ENCODE results near the gene HCAR3. TPM values are rescaled to one million over a fixed set of nuclear protein-coding genes. Genes with fewer than 3 reads are reported as not detected.

Gene HCAR3
- total and polyA plus RNA-seq, 2 of the 13 experiments (the other 11 are each of a cell fraction or from before 2014, with no cell fraction given) = 0.11 to 12.8 TPM

DNA sequence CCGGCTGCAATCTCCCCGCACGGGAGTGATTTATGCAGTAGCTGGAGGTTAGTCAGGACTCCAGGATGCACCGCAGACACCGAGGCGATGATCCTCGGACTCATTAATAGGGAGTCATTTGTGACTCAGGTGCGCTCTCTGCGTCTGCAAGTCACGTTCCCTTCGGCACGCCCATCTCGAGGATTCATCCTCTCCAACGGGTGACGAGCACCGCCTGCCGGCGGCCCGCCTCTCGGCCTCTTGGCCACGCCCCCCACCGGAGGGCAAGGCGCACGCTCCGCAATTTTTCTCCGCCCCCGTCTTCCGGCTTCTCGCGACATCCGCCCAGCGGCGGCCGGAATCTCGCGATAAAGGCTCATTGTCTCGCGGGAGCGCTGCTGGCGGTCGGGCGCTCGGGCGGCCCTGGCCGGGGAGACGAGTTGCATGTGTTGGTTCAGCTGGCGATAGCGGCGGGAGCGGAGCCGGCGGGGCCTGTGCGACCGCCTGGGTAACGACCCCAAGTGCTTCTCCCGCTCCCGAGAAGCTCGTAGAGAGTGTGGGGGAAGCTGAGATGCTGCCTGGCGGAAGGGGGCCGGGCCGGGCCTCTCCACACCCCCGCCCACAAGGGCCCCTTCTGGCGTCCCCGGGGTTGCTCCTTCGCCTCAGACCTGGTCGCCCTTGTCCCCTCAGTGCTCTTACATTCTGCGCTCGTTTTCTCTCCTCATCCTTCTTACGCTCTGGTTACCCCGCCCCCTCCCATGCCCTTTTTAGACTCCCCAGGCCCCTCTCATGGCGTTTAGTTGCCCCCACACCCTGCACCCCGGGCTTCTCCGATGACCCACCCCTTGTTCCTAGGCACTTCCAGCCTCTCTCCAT is 36.1 kb upstream of the HCAR3 start, which contains the start of gene DENR (continued):
- TF ChIP-seq, protein P1, sequence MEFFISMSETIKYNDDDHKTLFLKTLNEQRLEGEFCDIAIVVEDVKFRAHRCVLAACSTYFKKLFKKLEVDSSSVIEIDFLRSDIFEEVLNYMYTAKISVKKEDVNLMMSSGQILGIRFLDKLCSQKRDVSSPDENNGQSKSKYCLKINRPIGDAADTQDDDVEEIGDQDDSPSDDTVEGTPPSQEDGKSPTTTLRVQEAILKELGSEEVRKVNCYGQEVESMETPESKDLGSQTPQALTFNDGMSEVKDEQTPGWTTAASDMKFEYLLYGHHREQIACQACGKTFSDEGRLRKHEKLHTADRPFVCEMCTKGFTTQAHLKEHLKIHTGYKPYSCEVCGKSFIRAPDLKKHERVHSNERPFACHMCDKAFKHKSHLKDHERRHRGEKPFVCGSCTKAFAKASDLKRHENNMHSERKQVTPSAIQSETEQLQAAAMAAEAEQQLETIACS (CRISPR knock-in tag; IDR thresholded peaks at IDR 0.05) = no peak
- TF ChIP-seq ZNF572 (CRISPR knock-in tag; IDR thresholded peaks at IDR 0.05) (no peak), ZNF891 (CRISPR knock-in tag; IDR thresholded peaks at IDR 0.05) (peak; percentile 78; the same call in 1 of the 2 replicates), ELF4 (CRISPR knock-in tag; IDR thresholded peaks at IDR 0.05; ENCODE audit: borderline replicate concordance) (peak; percentile 71; the same call in 1 of the 2 replicates), TCF12 (IDR thresholded peaks at IDR 0.05) (no peak), TCF12 (CRISPR knock-in tag; IDR thresholded peaks at IDR 0.05) (0 out of 2 replicates have a peak, but pooled peaks have one; percentile 28), ZNF782 (CRISPR knock-in tag; IDR thresholded peaks at IDR 0.05; ENCODE audit: borderline replicate concordance) (peak; percentile 80), ZNF749 (CRISPR knock-in tag; IDR thresholded peaks at IDR 0.05; ENCODE audit: borderline replicate concordance) (peak; percentile 52; the same call in 1 of the 2 replicates), ZNF350 (CRISPR knock-in tag; IDR thresholded peaks at IDR 0.05; ENCODE audit: borderline replicate concordance, low read depth) (peak; percentile 89), TOE1 (CRISPR knock-in tag; IDR thresholded peaks at IDR 0.05) (0 out of 2 replicates have a peak, but pooled peaks have one; percentile 51), SRSF1 (optimal IDR thresholded peaks at IDR 0.05; ENCODE audit: low read depth, low read length) (peak; percentile 86)
- TF ChIP-seq, protein P2, sequence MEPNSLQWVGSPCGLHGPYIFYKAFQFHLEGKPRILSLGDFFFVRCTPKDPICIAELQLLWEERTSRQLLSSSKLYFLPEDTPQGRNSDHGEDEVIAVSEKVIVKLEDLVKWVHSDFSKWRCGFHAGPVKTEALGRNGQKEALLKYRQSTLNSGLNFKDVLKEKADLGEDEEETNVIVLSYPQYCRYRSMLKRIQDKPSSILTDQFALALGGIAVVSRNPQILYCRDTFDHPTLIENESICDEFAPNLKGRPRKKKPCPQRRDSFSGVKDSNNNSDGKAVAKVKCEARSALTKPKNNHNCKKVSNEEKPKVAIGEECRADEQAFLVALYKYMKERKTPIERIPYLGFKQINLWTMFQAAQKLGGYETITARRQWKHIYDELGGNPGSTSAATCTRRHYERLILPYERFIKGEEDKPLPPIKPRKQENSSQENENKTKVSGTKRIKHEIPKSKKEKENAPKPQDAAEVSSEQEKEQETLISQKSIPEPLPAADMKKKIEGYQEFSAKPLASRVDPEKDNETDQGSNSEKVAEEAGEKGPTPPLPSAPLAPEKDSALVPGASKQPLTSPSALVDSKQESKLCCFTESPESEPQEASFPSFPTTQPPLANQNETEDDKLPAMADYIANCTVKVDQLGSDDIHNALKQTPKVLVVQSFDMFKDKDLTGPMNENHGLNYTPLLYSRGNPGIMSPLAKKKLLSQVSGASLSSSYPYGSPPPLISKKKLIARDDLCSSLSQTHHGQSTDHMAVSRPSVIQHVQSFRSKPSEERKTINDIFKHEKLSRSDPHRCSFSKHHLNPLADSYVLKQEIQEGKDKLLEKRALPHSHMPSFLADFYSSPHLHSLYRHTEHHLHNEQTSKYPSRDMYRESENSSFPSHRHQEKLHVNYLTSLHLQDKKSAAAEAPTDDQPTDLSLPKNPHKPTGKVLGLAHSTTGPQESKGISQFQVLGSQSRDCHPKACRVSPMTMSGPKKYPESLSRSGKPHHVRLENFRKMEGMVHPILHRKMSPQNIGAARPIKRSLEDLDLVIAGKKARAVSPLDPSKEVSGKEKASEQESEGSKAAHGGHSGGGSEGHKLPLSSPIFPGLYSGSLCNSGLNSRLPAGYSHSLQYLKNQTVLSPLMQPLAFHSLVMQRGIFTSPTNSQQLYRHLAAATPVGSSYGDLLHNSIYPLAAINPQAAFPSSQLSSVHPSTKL (CRISPR knock-in tag; IDR thresholded peaks at IDR 0.05) = peak; percentile 87
- TF ChIP-seq, protein P3, sequence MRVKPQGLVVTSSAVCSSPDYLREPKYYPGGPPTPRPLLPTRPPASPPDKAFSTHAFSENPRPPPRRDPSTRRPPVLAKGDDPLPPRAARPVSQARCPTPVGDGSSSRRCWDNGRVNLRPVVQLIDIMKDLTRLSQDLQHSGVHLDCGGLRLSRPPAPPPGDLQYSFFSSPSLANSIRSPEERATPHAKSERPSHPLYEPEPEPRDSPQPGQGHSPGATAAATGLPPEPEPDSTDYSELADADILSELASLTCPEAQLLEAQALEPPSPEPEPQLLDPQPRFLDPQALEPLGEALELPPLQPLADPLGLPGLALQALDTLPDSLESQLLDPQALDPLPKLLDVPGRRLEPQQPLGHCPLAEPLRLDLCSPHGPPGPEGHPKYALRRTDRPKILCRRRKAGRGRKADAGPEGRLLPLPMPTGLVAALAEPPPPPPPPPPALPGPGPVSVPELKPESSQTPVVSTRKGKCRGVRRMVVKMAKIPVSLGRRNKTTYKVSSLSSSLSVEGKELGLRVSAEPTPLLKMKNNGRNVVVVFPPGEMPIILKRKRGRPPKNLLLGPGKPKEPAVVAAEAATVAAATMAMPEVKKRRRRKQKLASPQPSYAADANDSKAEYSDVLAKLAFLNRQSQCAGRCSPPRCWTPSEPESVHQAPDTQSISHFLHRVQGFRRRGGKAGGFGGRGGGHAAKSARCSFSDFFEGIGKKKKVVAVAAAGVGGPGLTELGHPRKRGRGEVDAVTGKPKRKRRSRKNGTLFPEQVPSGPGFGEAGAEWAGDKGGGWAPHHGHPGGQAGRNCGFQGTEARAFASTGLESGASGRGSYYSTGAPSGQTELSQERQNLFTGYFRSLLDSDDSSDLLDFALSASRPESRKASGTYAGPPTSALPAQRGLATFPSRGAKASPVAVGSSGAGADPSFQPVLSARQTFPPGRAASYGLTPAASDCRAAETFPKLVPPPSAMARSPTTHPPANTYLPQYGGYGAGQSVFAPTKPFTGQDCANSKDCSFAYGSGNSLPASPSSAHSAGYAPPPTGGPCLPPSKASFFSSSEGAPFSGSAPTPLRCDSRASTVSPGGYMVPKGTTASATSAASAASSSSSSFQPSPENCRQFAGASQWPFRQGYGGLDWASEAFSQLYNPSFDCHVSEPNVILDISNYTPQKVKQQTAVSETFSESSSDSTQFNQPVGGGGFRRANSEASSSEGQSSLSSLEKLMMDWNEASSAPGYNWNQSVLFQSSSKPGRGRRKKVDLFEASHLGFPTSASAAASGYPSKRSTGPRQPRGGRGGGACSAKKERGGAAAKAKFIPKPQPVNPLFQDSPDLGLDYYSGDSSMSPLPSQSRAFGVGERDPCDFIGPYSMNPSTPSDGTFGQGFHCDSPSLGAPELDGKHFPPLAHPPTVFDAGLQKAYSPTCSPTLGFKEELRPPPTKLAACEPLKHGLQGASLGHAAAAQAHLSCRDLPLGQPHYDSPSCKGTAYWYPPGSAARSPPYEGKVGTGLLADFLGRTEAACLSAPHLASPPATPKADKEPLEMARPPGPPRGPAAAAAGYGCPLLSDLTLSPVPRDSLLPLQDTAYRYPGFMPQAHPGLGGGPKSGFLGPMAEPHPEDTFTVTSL (CRISPR knock-in tag; IDR thresholded peaks at IDR 0.05; ENCODE audit: borderline replicate concordance) = no peak
- TF ChIP-seq, protein P4, sequence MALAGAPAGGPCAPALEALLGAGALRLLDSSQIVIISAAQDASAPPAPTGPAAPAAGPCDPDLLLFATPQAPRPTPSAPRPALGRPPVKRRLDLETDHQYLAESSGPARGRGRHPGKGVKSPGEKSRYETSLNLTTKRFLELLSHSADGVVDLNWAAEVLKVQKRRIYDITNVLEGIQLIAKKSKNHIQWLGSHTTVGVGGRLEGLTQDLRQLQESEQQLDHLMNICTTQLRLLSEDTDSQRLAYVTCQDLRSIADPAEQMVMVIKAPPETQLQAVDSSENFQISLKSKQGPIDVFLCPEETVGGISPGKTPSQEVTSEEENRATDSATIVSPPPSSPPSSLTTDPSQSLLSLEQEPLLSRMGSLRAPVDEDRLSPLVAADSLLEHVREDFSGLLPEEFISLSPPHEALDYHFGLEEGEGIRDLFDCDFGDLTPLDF (CRISPR knock-in tag; IDR thresholded peaks at IDR 0.05) = peak; percentile 77
- TF ChIP-seq, protein P5, sequence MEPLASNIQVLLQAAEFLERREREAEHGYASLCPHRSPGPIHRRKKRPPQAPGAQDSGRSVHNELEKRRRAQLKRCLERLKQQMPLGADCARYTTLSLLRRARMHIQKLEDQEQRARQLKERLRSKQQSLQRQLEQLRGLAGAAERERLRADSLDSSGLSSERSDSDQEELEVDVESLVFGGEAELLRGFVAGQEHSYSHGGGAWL (CRISPR knock-in tag; IDR thresholded peaks at IDR 0.05) = peak; percentile 74
